Fibroblast of peridontal ligament (primary cell): ENCODE measurements around the gene CCN6.
"Not testable (repeated sequence)": the region's sequence is repeated elsewhere in the genome, so short reads cannot be mapped to it uniquely, and the experiment has no call there.

Source experiments
- DNase-seq: peaks from one replicate; pipeline ENCODE4 v3.0.0-alpha.2; 2010; ENCODE audit errors: extremely low read depth

CCN6 gene

GRCh38 chr6:112030206-112030960, 23.5 kb upstream of the CCN6 start:
- no peak for DNase-seq

- no peak for DNase-seq
Observed at GRCh38 chr6:112030961-112031660, 22.8 kb upstream of the CCN6 start.

GRCh38 chr6:112031960-112032359, 21.9 kb upstream of the CCN6 start:
- DNase-seq: no peak

GRCh38 chr6:112032728-112033127, 21.2 kb upstream of the CCN6 start:
- no peak for DNase-seq

GRCh38 chr6:112033791-112034615, 19.9 kb upstream of the CCN6 start:
- DNase-seq: no peak

- no peak for DNase-seq
Observed at GRCh38 chr6:112034616-112034995, 19.3 kb upstream of the CCN6 start.

- DNase-seq: no peak
Observed at GRCh38 chr6:112036088-112036637, 17.7 kb upstream of the CCN6 start.

- peak; percentile 94 for DNase-seq
Observed at GRCh38 chr6:112037783-112038216, 16.1 kb upstream of the CCN6 start.

GRCh38 chr6:112038268-112038667, 15.6 kb upstream of the CCN6 start:
- no peak for DNase-seq

GRCh38 chr6:112038756-112039430, 15.0 kb upstream of the CCN6 start:
- DNase-seq: no peak

GRCh38 chr6:112039431-112039770, 14.5 kb upstream of the CCN6 start:
- no peak for DNase-seq

GRCh38 chr6:112040956-112041355, 12.9 kb upstream of the CCN6 start:
- no peak for DNase-seq

- no peak for DNase-seq
Observed at GRCh38 chr6:112041535-112041934, 12.4 kb upstream of the CCN6 start.

- DNase-seq: peak; percentile 92
Observed at GRCh38 chr6:112043032-112044007, 10.6 kb upstream of the CCN6 start.

GRCh38 chr6:112044196-112044595, 9.7 kb upstream of the CCN6 start:
- DNase-seq: no peak

- peak; percentile 96 for DNase-seq
Observed at GRCh38 chr6:112044856-112045255, 9.0 kb upstream of the CCN6 start.

- DNase-seq: not testable (repeated sequence)
Observed at GRCh38 chr6:112047523-112047922, 6.4 kb upstream of the CCN6 start.

GRCh38 chr6:112049026-112049799, 4.7 kb upstream of the CCN6 start:
- DNase-seq: no peak

GRCh38 chr6:112049996-112050395, 3.9 kb upstream of the CCN6 start:
- no peak for DNase-seq

GRCh38 chr6:112050429-112050828, 3.5 kb upstream of the CCN6 start:
- DNase-seq: no peak
